Measurements from ENCODE around the gene FRMPD4.
"Not testable (repeated sequence)": the region's sequence is repeated elsewhere in the genome, so short reads cannot be mapped to it uniquely, and the experiment has no call there.

- not testable (repeated sequence) for TF ChIP-seq NFRKB (IDR thresholded peaks at IDR 0.05); BHLHE40 (IDR thresholded peaks at IDR 0.05; ENCODE audit: borderline replicate concordance); SUZ12 (IDR thresholded peaks at IDR 0.05); FOXK2 (IDR thresholded peaks at IDR 0.05); FOXM1 (IDR thresholded peaks at IDR 0.05; ENCODE audit: borderline replicate concordance); CTBP1 (IDR thresholded peaks at IDR 0.05; ENCODE audit: borderline replicate concordance); L3MBTL2 (conservative IDR thresholded peaks at IDR 0.05); TARDBP (IDR thresholded peaks at IDR 0.05); ARNT (IDR thresholded peaks at IDR 0.05); LEF1 (IDR thresholded peaks at IDR 0.05; ENCODE audit: borderline replicate concordance)
- TF ChIP-seq, protein P1, sequence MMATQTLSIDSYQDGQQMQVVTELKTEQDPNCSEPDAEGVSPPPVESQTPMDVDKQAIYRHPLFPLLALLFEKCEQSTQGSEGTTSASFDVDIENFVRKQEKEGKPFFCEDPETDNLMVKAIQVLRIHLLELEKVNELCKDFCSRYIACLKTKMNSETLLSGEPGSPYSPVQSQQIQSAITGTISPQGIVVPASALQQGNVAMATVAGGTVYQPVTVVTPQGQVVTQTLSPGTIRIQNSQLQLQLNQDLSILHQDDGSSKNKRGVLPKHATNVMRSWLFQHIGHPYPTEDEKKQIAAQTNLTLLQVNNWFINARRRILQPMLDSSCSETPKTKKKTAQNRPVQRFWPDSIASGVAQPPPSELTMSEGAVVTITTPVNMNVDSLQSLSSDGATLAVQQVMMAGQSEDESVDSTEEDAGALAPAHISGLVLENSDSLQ (IDR thresholded peaks at IDR 0.05), result not testable (repeated sequence)
These were observed 404.0 kb downstream of the FRMPD4 start for GRCh38 chrX:12542251-12542650.

All from HEK293T (cell line).